ENCODE results near the gene AGRN. TPM values are rescaled to one million over a fixed set of nuclear protein-coding genes. Genes with fewer than 3 reads are reported as not detected.

Gene AGRN
- total RNA-seq, 4 donors from 2014 or later = 10.9 to 35.7 (median 20.6) TPM

GRCh38 chr1:980137-980571, 39.8 kb upstream of the AGRN start:
- no peak for DNase-seq (ENCODE audit: low spot score in 2 of 2)
- Histone ChIP-seq H3K9me3 (no peaks in the 10 kb centered on the region), H3K4me3 (no peak overlapping the region), H3K27ac (no peak overlapping the region), H3K4me1 (peaks cover 0 to 16% (median 2%) of the 10 kb centered on the region in 4 donors), H3K36me3 (no peaks in the 10 kb centered on the region), H3K27me3 (peaks cover 0 to 36% of the 10 kb centered on the region in 2 donors)
- TF ChIP-seq POLR2A (IDR thresholded peaks at IDR 0.05) (no peak), CTCF (IDR thresholded peaks at IDR 0.05) (no peak), EP300 (IDR thresholded peaks at IDR 0.05) (no peak)
- 52 to 62% methylated on average over 6 to 8 of the region's 13 CpGs for WGBS, 2 donors

DNA sequence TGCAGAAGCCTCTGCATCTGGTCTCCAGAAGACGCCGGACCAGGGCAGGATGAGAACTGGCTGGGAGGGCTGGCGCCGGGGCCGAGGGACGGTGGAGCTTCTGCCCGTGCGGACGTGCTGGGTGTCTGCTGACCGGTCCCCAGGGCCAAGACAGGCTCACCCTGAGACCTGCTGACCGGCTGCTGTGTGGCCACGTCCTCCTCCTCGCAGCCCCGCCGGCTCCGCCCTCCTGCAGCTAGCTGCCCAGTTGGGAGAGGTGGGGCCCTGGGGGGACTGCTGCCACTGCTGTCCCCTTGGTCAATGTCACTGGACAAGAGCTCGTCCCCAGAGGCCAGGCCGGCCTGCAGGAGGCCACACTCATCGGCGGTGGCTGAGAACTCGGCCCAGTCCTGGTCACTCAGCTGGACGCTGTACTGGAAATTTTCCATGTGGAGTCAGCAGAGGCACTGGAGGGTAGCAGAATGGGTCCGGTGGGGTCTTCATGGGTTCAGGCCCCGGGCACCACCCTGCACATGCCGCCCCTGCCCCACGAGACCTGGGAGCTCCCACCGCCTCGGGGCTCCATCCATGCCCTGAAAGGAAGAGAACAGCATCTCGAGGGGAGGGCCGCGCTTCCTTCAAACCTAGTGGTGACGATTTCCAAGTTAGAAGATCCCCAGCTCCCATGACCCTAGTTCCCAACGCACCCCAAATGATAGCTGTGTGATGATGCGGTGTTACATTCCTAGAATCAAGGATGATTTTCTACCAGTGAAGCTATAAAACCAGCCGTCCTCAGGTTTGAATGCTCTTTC, 39.1 kb upstream of the AGRN start:
- peaks cover 0 to 14% (median 2%) of the 10 kb centered on the region in 4 donors for H3K4me1 ChIP-seq
- H3K36me3 ChIP-seq = no peaks in the 10 kb centered on the region
- H3K9me3 ChIP-seq = no peaks in the 10 kb centered on the region
- no peak overlapping the region for H3K4me3 ChIP-seq
- 54 to 58% methylated on average over 35 of the region's 35 CpGs for WGBS, 2 donors
- TF ChIP-seq POLR2A (IDR thresholded peaks at IDR 0.05) (no peak), CTCF (IDR thresholded peaks at IDR 0.05) (no peak), EP300 (IDR thresholded peaks at IDR 0.05) (no peak)
- no peak for DNase-seq (ENCODE audit: low spot score in 2 of 2)
- peaks cover 0 to 29% of the 10 kb centered on the region in 2 donors for H3K27me3 ChIP-seq
- no peak overlapping the region for H3K27ac ChIP-seq

DNA sequence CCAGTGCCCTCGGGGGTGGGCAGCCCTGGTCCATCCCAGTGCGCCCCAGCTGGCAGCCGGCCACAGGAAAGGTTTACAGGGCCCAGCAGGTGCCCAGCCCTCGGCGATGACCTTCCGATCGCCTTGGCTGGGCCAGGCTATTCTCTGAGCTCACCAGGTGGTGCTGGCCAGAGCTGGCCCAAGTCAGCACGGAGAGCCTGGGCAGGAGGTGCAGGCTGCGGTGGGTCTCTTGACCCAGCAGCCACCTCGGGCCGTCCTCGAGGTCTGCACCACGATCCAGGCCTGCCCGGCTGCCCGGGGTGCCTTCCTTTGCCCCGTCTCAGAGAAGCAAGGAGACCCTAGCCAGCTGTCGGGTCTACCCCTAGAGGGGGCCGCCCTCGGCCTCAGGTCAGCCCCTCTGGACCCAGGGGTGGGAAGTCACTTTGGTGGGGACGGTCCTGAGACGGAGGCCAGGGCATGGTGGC, 38.4 kb upstream of the AGRN start:
- WGBS, 2 donors = 64 to 77% methylated on average over 3 to 7 of the region's 21 CpGs
- DNase-seq (ENCODE audit: low spot score in 2 of 2) = no peak
- no peak overlapping the region for H3K27ac ChIP-seq
- H3K4me1 ChIP-seq = peaks cover 0 to 7% (median 2%) of the 10 kb centered on the region in 4 donors
- TF ChIP-seq POLR2A (IDR thresholded peaks at IDR 0.05) (no peak), EP300 (IDR thresholded peaks at IDR 0.05) (no peak), CTCF (IDR thresholded peaks at IDR 0.05) (no peak)
- no peaks in the 10 kb centered on the region for H3K36me3 ChIP-seq
- H3K27me3 ChIP-seq = peaks cover 0 to 22% of the 10 kb centered on the region in 2 donors
- no peaks in the 10 kb centered on the region for H3K9me3 ChIP-seq
- no peak overlapping the region for H3K4me3 ChIP-seq

DNA sequence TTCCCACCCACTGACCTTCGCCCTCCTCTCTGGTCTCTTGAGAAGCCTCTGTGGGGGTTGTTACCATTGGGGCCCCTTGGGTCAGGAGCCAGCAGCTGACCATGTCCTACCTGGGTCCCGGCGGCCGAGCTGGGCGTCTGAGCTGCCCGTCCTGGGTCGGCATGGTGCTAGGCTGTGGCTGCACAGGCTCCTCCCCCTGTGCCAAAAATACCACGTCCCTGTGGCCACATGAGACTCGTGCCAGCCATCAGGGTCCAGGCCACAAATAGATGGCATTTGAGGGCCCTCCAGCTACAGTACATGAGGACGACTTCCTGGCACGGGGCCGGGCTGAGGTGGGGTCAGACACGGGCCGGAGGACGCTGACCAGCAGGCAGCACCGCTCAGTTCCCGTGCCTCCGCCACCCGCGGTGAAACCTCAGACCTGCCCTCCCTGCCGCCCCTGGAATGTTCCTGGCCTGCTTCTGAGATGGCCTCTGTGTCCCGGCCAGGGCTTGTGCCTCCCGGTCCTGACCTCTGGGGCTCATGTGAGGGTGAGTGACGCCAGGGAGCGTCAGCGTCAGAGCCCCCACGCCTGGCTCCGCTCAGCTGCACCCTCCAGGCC, 37.9 kb upstream of the AGRN start, which contains the start of gene PERM1:
TSS of gene PERM1 (minus strand) at position 139 of the 604 bp plus-strand sequence. CDS start 1,064 bp downstream, outside the sequence.
- Histone ChIP-seq H3K27ac (no peak within 1 kb of the TSS), H3K9me3 (no peaks in the 10 kb centered on the region), H3K27me3 (peaks cover 0 to 22% of the 10 kb centered on the region in 2 donors), H3K4me3 (no peak within 1 kb of the TSS), H3K36me3 (no peaks in the 10 kb centered on the region), H3K4me1 (peaks cover 0 to 7% (median 2%) of the 10 kb centered on the region in 4 donors)
- no peak for TF ChIP-seq CTCF (IDR thresholded peaks at IDR 0.05)
- no peak for TF ChIP-seq POLR2A (IDR thresholded peaks at IDR 0.05)
- no peak for TF ChIP-seq EP300 (IDR thresholded peaks at IDR 0.05)
- DNase-seq (ENCODE audit: low spot score in 2 of 2) = no peak
- WGBS, 2 donors = 58 to 60% methylated on average over 16 of the region's 28 CpGs
